ENCODE measurements around the gene BCKDHB.
A peak's percentile ranks its signal among the peaks of the same experiment; 100 is the strongest.

BCKDHB gene

DNA sequence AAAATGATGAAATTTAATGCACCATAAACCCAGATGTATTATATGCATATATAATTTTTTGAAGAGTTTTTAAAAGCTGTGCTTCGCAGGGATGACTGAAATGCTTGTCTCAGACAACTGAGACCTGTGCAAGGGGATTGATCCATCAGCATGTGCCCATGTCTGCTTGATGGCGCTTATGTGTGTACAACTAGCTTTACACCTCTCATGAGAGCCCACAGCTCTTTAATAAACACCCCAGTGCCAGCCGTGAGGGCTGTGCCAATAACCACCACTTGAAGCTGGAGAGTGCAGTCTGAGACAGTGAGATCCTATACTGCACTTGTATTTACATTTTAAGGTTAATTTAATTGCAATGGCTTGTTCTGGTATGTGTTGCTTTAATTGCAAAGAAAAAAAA lies 225.5 kb downstream of the BCKDHB start:
- no peak for DNase-seq (ENCODE audit: low spot score)

DNA sequence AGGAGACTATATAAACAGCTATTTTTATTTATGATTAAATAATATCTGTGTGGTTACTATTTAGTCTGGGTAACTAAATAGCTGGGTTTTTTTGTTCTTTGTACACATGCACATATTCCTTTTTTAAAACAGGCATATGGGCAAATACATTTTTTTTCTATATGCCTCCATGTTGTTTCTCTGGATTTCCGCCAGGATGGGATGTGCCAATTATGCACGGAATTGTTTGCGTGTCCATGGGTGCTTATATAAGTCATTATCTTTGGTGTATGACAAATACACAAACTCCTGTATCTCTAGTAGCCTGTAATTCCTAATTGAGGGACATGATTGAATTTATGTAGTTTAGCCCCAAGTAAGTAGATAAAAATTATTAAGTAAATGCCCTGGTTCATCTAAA lies 226.9 kb downstream of the BCKDHB start:
- DNase-seq (ENCODE audit: low spot score): no peak

- no peak for DNase-seq (ENCODE audit: low spot score)
Measured at GRCh38 chr6:80335121-80335531, 228.7 kb downstream of the BCKDHB start.

DNA sequence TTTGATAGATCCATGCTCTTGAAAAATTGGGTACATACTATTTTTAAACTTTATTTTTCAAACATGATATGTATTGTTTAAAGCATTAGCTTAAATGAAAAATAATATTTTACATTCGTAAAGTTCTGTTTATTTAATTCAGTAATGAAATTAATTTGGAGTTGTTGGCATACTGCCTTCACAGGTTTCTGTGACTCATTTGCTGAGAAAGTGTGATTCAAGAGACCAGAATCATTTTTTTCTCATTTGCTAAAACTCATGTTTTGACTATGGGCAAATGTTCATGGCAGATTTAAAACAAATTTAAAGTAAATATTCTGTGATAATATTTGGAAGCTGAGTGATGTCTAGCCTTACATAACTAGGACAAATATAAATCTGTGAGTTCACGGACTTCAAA lies 230.4 kb downstream of the BCKDHB start:
- DNase-seq (ENCODE audit: low spot score): peak; percentile 15

DNA sequence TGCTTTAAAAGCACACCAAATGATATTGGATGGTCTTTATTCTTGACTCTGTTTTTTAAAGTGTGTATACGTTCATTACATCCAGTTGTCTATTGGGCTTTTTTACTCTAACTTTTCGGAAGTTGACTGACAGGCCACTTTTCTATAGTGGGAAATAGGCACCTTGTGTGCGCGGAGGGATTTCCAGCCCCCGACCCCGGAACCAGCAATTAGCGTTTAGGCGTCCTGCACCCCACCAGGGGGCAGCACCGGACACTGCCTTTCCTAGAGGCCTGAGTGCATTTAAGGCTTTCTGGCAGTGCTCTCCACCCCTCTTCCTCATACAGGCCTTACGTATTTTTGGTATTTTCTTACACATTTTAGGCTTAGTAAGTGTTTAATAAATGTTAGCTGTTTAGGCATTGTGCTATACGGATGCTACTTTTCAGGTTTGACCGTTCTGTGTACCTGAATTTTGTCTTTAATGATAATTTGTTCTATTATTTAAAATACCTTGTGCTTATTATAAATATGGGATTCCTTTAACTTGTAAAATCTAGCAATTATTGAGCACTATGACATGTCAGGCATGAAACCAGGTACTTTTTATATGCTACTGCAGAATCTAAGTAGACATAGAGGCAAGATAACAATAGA lies 231.8 kb downstream of the BCKDHB start:
- DNase-seq (ENCODE audit: low spot score): peak; percentile 9

- DNase-seq (ENCODE audit: low spot score): no peak
Measured at GRCh38 chr6:80339421-80339820, 232.9 kb downstream of the BCKDHB start.

GRCh38 chr6:80340280-80340679 lies 233.8 kb downstream of the BCKDHB start:
- DNase-seq (ENCODE audit: low spot score): no peak

GRCh38 chr6:80340686-80341085 lies 234.2 kb downstream of the BCKDHB start:
- no peak for DNase-seq (ENCODE audit: low spot score)

DNA sequence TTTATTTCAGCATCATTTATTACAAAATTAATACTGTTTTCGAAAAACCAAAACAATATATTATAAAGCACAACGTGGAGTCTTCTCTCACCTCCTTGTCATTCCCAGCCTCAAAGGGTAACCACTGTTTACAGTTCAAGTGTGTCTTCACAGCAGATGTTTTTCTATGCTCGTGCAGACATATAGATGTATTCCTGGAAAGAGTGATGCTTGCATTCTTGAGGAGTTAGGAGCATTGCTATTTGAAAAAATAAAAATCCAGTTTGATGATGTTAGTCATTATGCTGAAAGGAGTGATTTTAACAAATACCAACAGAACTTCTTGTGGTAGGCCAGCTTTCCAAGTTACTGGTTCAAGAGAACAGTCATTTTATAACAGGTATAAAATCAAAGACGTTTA lies 234.9 kb downstream of the BCKDHB start:
- no peak for DNase-seq (ENCODE audit: low spot score)

DNA sequence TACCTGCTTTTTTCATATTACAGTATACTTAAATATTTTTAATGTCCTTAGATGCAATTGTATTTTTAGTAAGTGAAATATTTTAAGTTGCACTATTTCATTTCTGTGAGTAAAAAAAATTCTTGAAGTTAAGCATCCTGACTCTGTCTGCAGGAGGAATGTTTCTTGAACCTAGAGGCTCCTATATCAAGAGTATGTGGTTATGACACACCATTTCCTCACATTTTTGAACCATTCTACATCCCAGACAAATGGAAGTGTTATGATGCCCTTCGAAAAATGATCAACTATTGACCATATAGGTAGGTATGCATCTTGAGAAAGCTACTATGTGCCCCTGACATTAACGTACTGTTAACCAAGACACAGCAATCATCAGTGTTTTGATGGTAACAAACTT lies 237.0 kb downstream of the BCKDHB start:
- DNase-seq (ENCODE audit: low spot score): no peak

DNA sequence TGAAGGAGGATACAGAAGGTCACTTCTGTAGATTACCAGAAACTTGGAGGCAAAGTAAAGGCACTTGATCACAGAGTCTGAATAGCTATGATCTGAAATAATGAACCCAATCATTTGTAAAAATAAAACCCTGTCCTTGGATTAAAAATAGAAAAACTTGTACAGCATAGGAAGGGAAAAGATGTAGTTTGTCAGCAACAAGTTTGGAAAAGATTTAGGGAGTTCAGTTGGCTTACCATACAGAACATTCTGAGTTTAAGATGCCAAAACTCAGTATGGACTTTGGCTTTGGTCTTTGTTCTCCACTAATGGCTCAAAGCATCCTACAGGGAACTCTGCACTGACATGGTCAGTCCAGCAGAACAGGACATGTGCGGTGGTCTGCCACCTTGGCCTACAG lies 240.6 kb downstream of the BCKDHB start:
- DNase-seq (ENCODE audit: low spot score): no peak

- DNase-seq (ENCODE audit: low spot score): no peak
Measured at GRCh38 chr6:80348263-80348662, 241.8 kb downstream of the BCKDHB start.

DNA sequence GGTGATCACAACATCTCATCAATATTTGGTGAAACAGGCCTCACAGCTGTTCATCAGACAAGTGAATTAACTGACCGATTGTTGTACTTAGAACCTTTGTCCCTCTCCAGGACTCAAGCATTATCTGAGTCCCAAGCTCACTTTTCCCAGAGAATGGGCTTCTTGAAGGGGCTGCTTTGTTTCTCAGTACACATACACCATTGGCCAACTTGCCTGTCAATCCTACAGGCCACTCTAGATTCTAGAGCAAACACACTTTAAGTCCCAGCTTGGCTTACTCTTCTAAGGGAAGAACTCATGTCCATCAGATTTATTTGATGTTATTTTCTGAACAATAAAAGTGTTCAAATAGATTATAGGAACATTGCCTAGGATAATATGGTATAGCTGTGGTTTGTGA lies 249.5 kb downstream of the BCKDHB start:
- no peak for DNase-seq (ENCODE audit: low spot score)

DNA sequence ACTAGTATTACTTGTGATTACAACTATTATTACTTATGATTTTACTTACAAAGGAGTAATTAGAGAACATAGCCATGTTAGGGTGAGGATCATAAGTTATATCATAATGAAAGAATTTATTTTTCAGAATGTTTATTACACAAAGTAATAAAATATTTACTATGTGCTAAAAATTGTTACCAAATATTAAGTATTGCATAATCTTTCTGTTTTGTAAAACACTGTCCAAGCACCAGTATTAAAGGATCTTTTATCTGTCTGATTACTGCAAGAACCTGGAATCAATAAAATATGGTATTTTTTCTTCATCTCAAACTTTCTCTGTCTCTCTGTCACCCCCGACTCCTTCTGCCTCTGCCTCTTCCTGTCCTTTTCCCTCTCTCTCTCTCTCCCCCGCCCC lies 250.1 kb downstream of the BCKDHB start:
- DNase-seq (ENCODE audit: low spot score): no peak

- no peak for DNase-seq (ENCODE audit: low spot score)
Measured at GRCh38 chr6:80357081-80357480, 250.6 kb downstream of the BCKDHB start.

GRCh38 chr6:80357674-80358073 lies 251.2 kb downstream of the BCKDHB start:
- no peak for DNase-seq (ENCODE audit: low spot score)

GRCh38 chr6:80363501-80364122 lies 257.1 kb downstream of the BCKDHB start:
- no peak for DNase-seq (ENCODE audit: low spot score)

DNA sequence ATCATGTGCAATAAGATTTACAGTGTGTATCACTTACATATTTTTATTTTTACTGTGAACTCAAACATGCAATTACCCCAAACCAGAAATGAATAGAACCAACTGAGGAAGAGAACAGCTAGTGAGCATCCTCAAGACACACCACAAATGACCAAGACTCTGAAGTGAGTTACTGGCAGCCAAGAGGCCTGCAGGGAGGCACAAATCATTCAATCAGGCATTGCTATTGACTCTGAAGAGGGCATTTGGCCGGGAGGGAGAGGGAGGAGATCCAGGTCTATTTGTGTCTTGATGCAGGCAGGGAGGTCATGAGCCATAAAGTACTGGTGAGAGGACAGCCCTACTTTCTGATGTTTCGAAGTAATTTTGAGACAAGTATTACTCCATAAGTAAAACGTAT lies 257.7 kb downstream of the BCKDHB start:
- no peak for DNase-seq (ENCODE audit: low spot score)

DNA sequence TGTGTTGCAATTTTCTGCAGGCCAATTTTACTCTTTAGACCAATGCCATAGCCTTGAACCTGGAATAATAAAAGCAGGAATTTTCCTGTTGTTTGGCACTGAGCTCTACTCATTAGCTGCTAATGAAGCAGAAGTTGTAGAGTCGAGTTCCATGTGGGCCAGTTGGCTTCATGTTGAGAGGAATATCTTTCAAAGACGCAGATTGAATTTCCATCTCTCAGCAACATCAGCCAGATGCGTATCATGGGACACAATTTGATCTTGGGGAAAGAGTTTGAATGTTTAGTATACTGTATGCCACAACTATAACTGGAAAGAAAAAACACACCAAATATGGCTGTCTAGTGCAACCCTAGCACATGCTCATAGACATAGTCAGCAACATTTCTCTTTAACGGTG lies 259.6 kb downstream of the BCKDHB start:
- DNase-seq (ENCODE audit: low spot score): no peak

DNA sequence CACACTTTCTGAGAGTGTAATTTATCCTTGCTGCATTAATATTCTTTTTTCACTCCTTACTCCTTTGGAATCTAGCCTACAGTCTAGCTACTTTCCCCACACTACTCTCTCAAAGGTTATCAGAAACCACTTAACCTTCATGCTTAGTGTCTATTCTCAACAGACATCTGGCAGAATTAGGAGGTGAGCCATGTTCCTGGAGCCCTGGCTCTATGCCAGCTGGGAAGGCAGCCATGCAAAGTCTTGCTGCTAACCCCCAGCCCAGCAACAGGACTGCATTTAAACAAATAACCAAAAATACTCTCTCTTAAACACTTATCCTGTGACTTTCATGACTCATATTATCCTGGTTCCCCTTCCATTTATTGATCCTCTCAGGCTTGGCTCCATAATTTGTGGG lies 260.2 kb downstream of the BCKDHB start:
- no peak for DNase-seq (ENCODE audit: low spot score)

GRCh38 chr6:80376411-80376810 lies 269.9 kb downstream of the BCKDHB start:
- DNase-seq (ENCODE audit: low spot score): no peak

GRCh38 chr6:80380566-80380965 lies 274.1 kb downstream of the BCKDHB start:
- DNase-seq (ENCODE audit: low spot score): no peak

GRCh38 chr6:80382811-80383210 lies 276.3 kb downstream of the BCKDHB start:
- DNase-seq (ENCODE audit: low spot score): no peak

DNA sequence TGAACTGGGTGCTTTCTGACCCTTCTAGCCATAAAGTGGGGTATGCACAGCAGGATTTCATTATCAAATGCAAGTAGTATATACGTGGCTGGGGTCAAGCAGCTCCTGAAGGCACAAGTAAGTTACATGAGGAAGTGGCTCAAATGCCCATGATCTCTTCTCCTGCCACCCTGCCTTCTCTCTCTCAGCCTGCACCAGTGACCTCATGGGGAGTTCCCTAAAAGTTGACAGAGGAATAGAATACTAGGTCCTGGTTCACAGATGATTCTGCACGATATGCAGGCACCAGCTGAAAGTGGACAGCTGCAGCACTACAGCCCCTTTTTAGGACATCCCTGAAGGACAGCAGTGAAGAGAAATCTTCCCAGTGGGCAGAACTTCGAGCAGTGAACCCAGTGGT lies 282.0 kb downstream of the BCKDHB start:
- DNase-seq (ENCODE audit: low spot score): no peak

Measured in RKO (cell line).